HG02870 (cell line): ENCODE measurements around the gene RABL3.
"Not testable (repeated sequence)": the region's sequence is repeated elsewhere in the genome, so short reads cannot be mapped to it uniquely, and the experiment has no call there.

Experiments
- ATAC-seq: cut with Tn5 transposase; IDR thresholded peaks from one replicate; pipeline ENCODE4 v1.9.1; 2021; ENCODE audit warnings: mild to moderate bottlenecking, moderate library complexity; ENCODE audit not compliant: unreplicated experiment

Gene RABL3

GRCh38 chr3:120649830-120650233 is 92.5 kb downstream of the RABL3 start:
- peak; percentile 77 for ATAC-seq

GRCh38 chr3:120648290-120648689 is 94.0 kb downstream of the RABL3 start:
- ATAC-seq, result no peak

- ATAC-seq, result no peak
Observed at GRCh38 chr3:120646771-120647432, 95.4 kb downstream of the RABL3 start.

GRCh38 chr3:120645083-120645845 is 97.1 kb downstream of the RABL3 start:
- ATAC-seq, result no peak

GRCh38 chr3:120642368-120642948 is 99.9 kb downstream of the RABL3 start:
- ATAC-seq, result no peak

- ATAC-seq, result no peak
Observed at GRCh38 chr3:120641696-120642246, 100.5 kb downstream of the RABL3 start.

GRCh38 chr3:120640231-120640630 is 102.1 kb downstream of the RABL3 start:
- ATAC-seq, result no peak

- ATAC-seq, result not testable (repeated sequence)
Observed at GRCh38 chr3:120638820-120639219, 103.5 kb downstream of the RABL3 start.

- no peak for ATAC-seq
Observed at GRCh38 chr3:120637851-120638559, 104.3 kb downstream of the RABL3 start.

- ATAC-seq, result no peak
Observed at GRCh38 chr3:120636795-120637401, 105.4 kb downstream of the RABL3 start.
